ENCODE measurements around the gene TP53TG5.

GRCh38 chr20:45350217-45350616 lies 27.9 kb downstream of the TP53TG5 start:
- TF ChIP-seq, protein P1, sequence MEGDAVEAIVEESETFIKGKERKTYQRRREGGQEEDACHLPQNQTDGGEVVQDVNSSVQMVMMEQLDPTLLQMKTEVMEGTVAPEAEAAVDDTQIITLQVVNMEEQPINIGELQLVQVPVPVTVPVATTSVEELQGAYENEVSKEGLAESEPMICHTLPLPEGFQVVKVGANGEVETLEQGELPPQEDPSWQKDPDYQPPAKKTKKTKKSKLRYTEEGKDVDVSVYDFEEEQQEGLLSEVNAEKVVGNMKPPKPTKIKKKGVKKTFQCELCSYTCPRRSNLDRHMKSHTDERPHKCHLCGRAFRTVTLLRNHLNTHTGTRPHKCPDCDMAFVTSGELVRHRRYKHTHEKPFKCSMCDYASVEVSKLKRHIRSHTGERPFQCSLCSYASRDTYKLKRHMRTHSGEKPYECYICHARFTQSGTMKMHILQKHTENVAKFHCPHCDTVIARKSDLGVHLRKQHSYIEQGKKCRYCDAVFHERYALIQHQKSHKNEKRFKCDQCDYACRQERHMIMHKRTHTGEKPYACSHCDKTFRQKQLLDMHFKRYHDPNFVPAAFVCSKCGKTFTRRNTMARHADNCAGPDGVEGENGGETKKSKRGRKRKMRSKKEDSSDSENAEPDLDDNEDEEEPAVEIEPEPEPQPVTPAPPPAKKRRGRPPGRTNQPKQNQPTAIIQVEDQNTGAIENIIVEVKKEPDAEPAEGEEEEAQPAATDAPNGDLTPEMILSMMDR (conservative IDR thresholded peaks at IDR 0.05; ENCODE audit: low read depth, low read length): no peak
- no peak for TF ChIP-seq EZH2 (IDR thresholded peaks at IDR 0.05; ENCODE audit: low read length, unreplicated experiment)
- no peak for TF ChIP-seq EZH2phosphoT487 (IDR thresholded peaks at IDR 0.05; ENCODE audit: borderline replicate concordance, low read length)
